Upper lobe of right lung (tissue), 1 donor: Measurements from ENCODE around the gene WFDC5. TPM values are rescaled to one million over a fixed set of nuclear protein-coding genes. Genes with fewer than 3 reads are reported as not detected.
"Not testable (repeated sequence)": the region's sequence is repeated elsewhere in the genome, so short reads cannot be mapped to it uniquely, and the experiment has no call there.

ENCODE experiments used
- ATAC-seq: fragments of 200-7000 bp; cut with Tn5 transposase; one replicate; pipeline ENCODE4 v1.9.1; 2020; ENCODE audit warnings: mild to moderate bottlenecking, moderate library complexity
- DNase-seq: peaks from one replicate; pipeline ENCODE4 v3.0.0-alpha.2; 2020
- H3K27ac ChIP-seq: fragments of 200-600 bp; one replicate; pipeline ENCODE4 v1.8.0; 2022
- H3K27me3 ChIP-seq: fragments of 200-600 bp; one replicate; pipeline ENCODE4 v1.8.0; 2022; ENCODE audit warnings: mild to moderate bottlenecking
- H3K36me3 ChIP-seq: fragments of 200-600 bp; one replicate; pipeline ENCODE4 v1.8.0; 2022
- H3K4me1 ChIP-seq: fragments of 200-600 bp; one replicate; pipeline ENCODE4 v1.8.0; 2022
- H3K4me3 ChIP-seq: fragments of 200-600 bp; one replicate; pipeline ENCODE4 v1.8.0; 2022; ENCODE audit warnings: mild to moderate bottlenecking
- H3K9me3 ChIP-seq: fragments of 200-600 bp; one replicate; pipeline ENCODE4 v1.8.0; 2022
- CTCF ChIP-seq: fragments of 200-600 bp; IDR thresholded peaks from one replicate; pipeline ENCODE4 v1.8.0; 2022; ENCODE audit warnings: antibody characterized with exemption
- intact Hi-C: fragments of 100-400 bp; cut with DNase I; formaldehyde crosslinking; loops from one replicate; pipeline ENCODE4 v1.11.0; 2022
- total RNA-seq: library from RNA; stranded (reverse); fragmentation: NEBNext Ultra II Directional; extraction: Animal tissue kit (Norgen Biotek cat#: 25700); gene quantifications from one replicate; pipeline ENCODE4 v1.2.1, GENCODE V29; 2021
- donor health status: DM: no; HTN: yes; CAD: no; lungs with severe emphysema.

WFDC5 gene
- total RNA-seq, 1 donor from 2014 or later = 1.3 TPM

GRCh38 chr20:45069261-45069660, 45.7 kb downstream of the WFDC5 start:
- no peak for ATAC-seq

GRCh38 chr20:45067558-45067957, 47.4 kb downstream of the WFDC5 start:
- Histone ChIP-seq H3K4me3 (no peak overlapping the region), H3K27me3 (no peaks in the 10 kb centered on the region), H3K9me3 (no peaks in the 10 kb centered on the region), H3K27ac (no peak overlapping the region), H3K36me3 (peaks cover 16% of the 10 kb centered on the region), H3K4me1 (no peaks in the 10 kb centered on the region)
- no peak for TF ChIP-seq CTCF
- no peak for DNase-seq
- no peak for ATAC-seq
- intact Hi-C loops = no loop called here

More at GRCh38 chr20:45069261-45069660, 45.7 kb downstream of the WFDC5 start:
- DNase-seq = no peak
- Histone ChIP-seq H3K36me3 (peaks cover 21% of the 10 kb centered on the region), H3K27ac (no peak overlapping the region), H3K4me1 (no peaks in the 10 kb centered on the region), H3K4me3 (no peak overlapping the region), H3K27me3 (no peaks in the 10 kb centered on the region), H3K9me3 (no peaks in the 10 kb centered on the region)
- TF ChIP-seq CTCF = no peak
- intact Hi-C loops = no loop called here

GRCh38 chr20:45067087-45067486, 47.9 kb downstream of the WFDC5 start:
- no peak for DNase-seq
- intact Hi-C loops = no loop called here
- no peaks in the 10 kb centered on the region for H3K4me1 ChIP-seq
- no peak overlapping the region for H3K27ac ChIP-seq
- no peak for TF ChIP-seq CTCF
- no peak for ATAC-seq
- H3K9me3 ChIP-seq = no peaks in the 10 kb centered on the region
- H3K36me3 ChIP-seq = peaks cover 16% of the 10 kb centered on the region
- no peaks in the 10 kb centered on the region for H3K27me3 ChIP-seq
- no peak overlapping the region for H3K4me3 ChIP-seq

GRCh38 chr20:45066372-45066771, 48.6 kb downstream of the WFDC5 start:
- no peaks in the 10 kb centered on the region for H3K4me1 ChIP-seq

GRCh38 chr20:45064812-45065211, 50.2 kb downstream of the WFDC5 start:
- Histone ChIP-seq H3K27ac (no peak overlapping the region), H3K4me1 (no peaks in the 10 kb centered on the region), H3K27me3 (no peaks in the 10 kb centered on the region), H3K36me3 (peaks cover 19% of the 10 kb centered on the region), H3K9me3 (no peaks in the 10 kb centered on the region), H3K4me3 (no peak overlapping the region)
- no peak for TF ChIP-seq CTCF
- intact Hi-C loops = no loop called here
- no peak for ATAC-seq
- no peak for DNase-seq

More at GRCh38 chr20:45066372-45066771, 48.6 kb downstream of the WFDC5 start:
- H3K36me3 ChIP-seq = peaks cover 16% of the 10 kb centered on the region
- DNase-seq = no peak
- no peaks in the 10 kb centered on the region for H3K27me3 ChIP-seq
- no peak for ATAC-seq
- H3K9me3 ChIP-seq = no peaks in the 10 kb centered on the region
- intact Hi-C loops = no loop called here
- no peak overlapping the region for H3K4me3 ChIP-seq
- no peak for TF ChIP-seq CTCF
- H3K27ac ChIP-seq = no peak overlapping the region

- intact Hi-C loops, DNase-seq, H3K27me3 ChIP-seq, H3K4me1 ChIP-seq, H3K9me3 ChIP-seq, ATAC-seq, H3K4me3 ChIP-seq, H3K27ac ChIP-seq: not testable (repeated sequence)
- H3K36me3 ChIP-seq = peaks cover 12% of the 10 kb centered on the region
Observed at GRCh38 chr20:45063107-45063506, 51.9 kb downstream of the WFDC5 start.
